HEK293 (cell line): ENCODE results near the gene ROBO1.

Experiments
- CTCF ChIA-PET: fragments of 350-600 bp; formaldehyde crosslinking; extraction: SDS; loops from one replicate; lab custom pipeline; 2021; ENCODE audit warnings: antibody characterized with exemption; lab: Yijun Ruan, JAX
- POLR2A ChIA-PET: fragments of 300-600 bp; formaldehyde crosslinking; extraction: SDS; loops from one replicate; lab custom pipeline; 2020; ENCODE audit warnings: antibody characterized with exemption, inconsistent platforms; lab: Yijun Ruan, JAX
- H3K27ac ChIP-seq: fragments of 200-500 bp; sonication (Bioruptor generic); 2 replicates; pipeline ENCODE4 v1.5.1; 2014; ENCODE audit warnings: low read depth, low read length, control low read depth, inconsistent platforms; ENCODE audit errors: extremely low read depth
- H3K36me3 ChIP-seq, 2 experiments: fragments of 200-500 bp in 1 of 2; sonication (Bioruptor generic) in 1 of 2; 1 replicate in 1 of 2; 2 replicates in 1 of 2; pipeline ENCODE4 v1.5.1; 2014 to 2017; ENCODE audit warnings: inconsistent platforms in 2 of 2, low read length in 2 of 2; ENCODE audit not compliant: control insufficient read depth in 2 of 2, insufficient read depth in 1 of 2
- H3K4me1 ChIP-seq: fragments of 200-500 bp; sonication (Bioruptor generic); 2 replicates; pipeline ENCODE4 v1.5.1; 2014; ENCODE audit warnings: mild to moderate bottlenecking, low read length, inconsistent platforms; ENCODE audit not compliant: control insufficient read depth, insufficient read depth
- H3K4me3 ChIP-seq: 2 replicates; pipeline ENCODE4 v1.5.1; 2011; ENCODE audit warnings: low read depth, mild to moderate bottlenecking, control low read depth, low read length, moderate library complexity
- H3K9me3 ChIP-seq: fragments of 200-500 bp; sonication (Bioruptor generic); 2 replicates; pipeline ENCODE4 v1.5.1; 2014; ENCODE audit warnings: low read depth, low read length, inconsistent platforms; ENCODE audit not compliant: control insufficient read depth, insufficient read depth
- BCL11A ChIP-seq: fragments of 450-650 bp; formaldehyde crosslinking; IDR thresholded peaks from 2 replicates; pipeline ENCODE4 v1.5.1; 2016; ENCODE audit warnings: low read depth, missing biosample characterization, missing genetic modification characterization
- OVOL3 ChIP-seq: fragments of 450-650 bp; formaldehyde crosslinking; IDR thresholded peaks from 2 replicates; pipeline ENCODE4 v1.5.1; 2016; ENCODE audit warnings: missing biosample characterization, missing genetic modification characterization
- PATZ1 ChIP-seq: fragments of 450-650 bp; formaldehyde crosslinking; IDR thresholded peaks from 2 replicates; pipeline ENCODE4 v1.5.1; 2016; ENCODE audit warnings: missing biosample characterization, missing genetic modification characterization
- PRDM6 ChIP-seq: fragments of 450-650 bp; formaldehyde crosslinking; IDR thresholded peaks from 2 replicates; pipeline ENCODE4 v1.5.1; 2017; ENCODE audit warnings: missing biosample characterization, missing genetic modification characterization
- ZBTB20 ChIP-seq: fragments of 450-650 bp; formaldehyde crosslinking; IDR thresholded peaks from 2 replicates; pipeline ENCODE4 v1.5.1; 2016; ENCODE audit warnings: missing biosample characterization, missing genetic modification characterization
- ZBTB48 ChIP-seq: fragments of 450-650 bp; formaldehyde crosslinking; IDR thresholded peaks from 2 replicates; pipeline ENCODE4 v1.5.1; 2016; ENCODE audit warnings: missing biosample characterization, missing genetic modification characterization
- ZBTB7A ChIP-seq: fragments of 450-650 bp; formaldehyde crosslinking; IDR thresholded peaks from 2 replicates; pipeline ENCODE4 v1.5.1; 2016; ENCODE audit warnings: low read depth, missing biosample characterization, missing genetic modification characterization
- ZNF121 ChIP-seq: fragments of 450-650 bp; formaldehyde crosslinking; IDR thresholded peaks from 2 replicates; pipeline ENCODE4 v1.5.1; 2016; ENCODE audit warnings: missing biosample characterization, missing genetic modification characterization
- ZNF146 ChIP-seq: fragments of 450-650 bp; formaldehyde crosslinking; IDR thresholded peaks from 2 replicates; pipeline ENCODE4 v1.5.1; 2016; ENCODE audit warnings: missing biosample characterization, missing genetic modification characterization
- ZNF23 ChIP-seq: fragments of 450-650 bp; formaldehyde crosslinking; IDR thresholded peaks from 2 replicates; pipeline ENCODE4 v1.5.1; 2016; ENCODE audit warnings: missing biosample characterization, missing genetic modification characterization, borderline replicate concordance
- ZNF248 ChIP-seq: fragments of 450-650 bp; formaldehyde crosslinking; IDR thresholded peaks from 2 replicates; pipeline ENCODE4 v1.5.1; 2017; ENCODE audit warnings: missing biosample characterization, missing genetic modification characterization
- ZNF274 ChIP-seq, 2 experiments: fragments of 200-500 bp in 1 of 2; fragments of 450-650 bp in 1 of 2; sonication (Bioruptor generic) in 1 of 2; formaldehyde crosslinking in 1 of 2; IDR thresholded peaks; 2 replicates each; pipeline versions ENCODE4 v1.5.1 to v1.6.1; 2014 to 2016; ENCODE audit warnings: borderline replicate concordance in 1 of 2, inconsistent platforms in 1 of 2, low read length in 1 of 2, missing biosample characterization in 1 of 2, missing genetic modification characterization in 1 of 2
- ZNF280C ChIP-seq: fragments of 450-650 bp; formaldehyde crosslinking; IDR thresholded peaks from 2 replicates; pipeline ENCODE4 v1.5.1; 2016; ENCODE audit warnings: missing biosample characterization, missing genetic modification characterization
- ZNF423 ChIP-seq: fragments of 450-650 bp; formaldehyde crosslinking; IDR thresholded peaks from 2 replicates; pipeline ENCODE4 v1.5.1; 2016; ENCODE audit warnings: missing biosample characterization, missing genetic modification characterization
- ZNF449 ChIP-seq: fragments of 450-650 bp; formaldehyde crosslinking; IDR thresholded peaks from 2 replicates; pipeline ENCODE4 v1.5.1; 2017; ENCODE audit warnings: missing biosample characterization, mild to moderate bottlenecking, missing genetic modification characterization, moderate library complexity
- ZNF544 ChIP-seq: fragments of 450-650 bp; formaldehyde crosslinking; IDR thresholded peaks from 2 replicates; pipeline ENCODE4 v1.5.0; 2017; ENCODE audit warnings: missing biosample characterization, missing genetic modification characterization
- ZNF624 ChIP-seq: fragments of 450-650 bp; formaldehyde crosslinking; IDR thresholded peaks from 2 replicates; pipeline ENCODE4 v1.5.1; 2017; ENCODE audit warnings: missing biosample characterization, missing genetic modification characterization
- ZNF629 ChIP-seq: fragments of 450-650 bp; formaldehyde crosslinking; IDR thresholded peaks from 2 replicates; pipeline ENCODE4 v1.5.1; 2017; ENCODE audit warnings: missing biosample characterization, missing genetic modification characterization
- ZNF658 ChIP-seq: fragments of 450-650 bp; formaldehyde crosslinking; IDR thresholded peaks from 2 replicates; pipeline ENCODE4; 2016; ENCODE audit warnings: missing biosample characterization, missing genetic modification characterization
- ZNF692 ChIP-seq: fragments of 450-650 bp; formaldehyde crosslinking; IDR thresholded peaks from 2 replicates; pipeline ENCODE4 v1.5.1; 2016; ENCODE audit warnings: missing biosample characterization, missing genetic modification characterization
- ZNF747 ChIP-seq: fragments of 450-650 bp; formaldehyde crosslinking; IDR thresholded peaks from 2 replicates; pipeline ENCODE4 v1.5.1; 2016; ENCODE audit warnings: missing biosample characterization, missing genetic modification characterization
- ZSCAN5A ChIP-seq: fragments of 450-650 bp; formaldehyde crosslinking; IDR thresholded peaks from 2 replicates; pipeline ENCODE4 v1.5.1; 2016; ENCODE audit warnings: missing biosample characterization, missing genetic modification characterization

The ROBO1 gene

GRCh38 chr3:79724206-79724605 lies 43.6 kb downstream of the ROBO1 start:
- TF ChIP-seq ZNF629 (tag by site-specific recombination) (no peak), ZNF449 (tag by site-specific recombination) (no peak), ZNF658 (tag by site-specific recombination) (no peak), ZNF544 (tag by site-specific recombination) (no peak), ZBTB7A (no peak), ZNF692 (tag by site-specific recombination) (no peak), ZBTB48 (tag by site-specific recombination) (no peak)
- Histone ChIP-seq H3K27ac (no peak overlapping the region), H3K4me1 (no peaks in the 10 kb centered on the region), H3K36me3 (no peaks in the 10 kb centered on the region), H3K9me3 (no peaks in the 10 kb centered on the region; the same call in 1 of the 2 replicates), H3K4me3 (no peak overlapping the region)
- POLR2A ChIA-PET = no interaction called here
- CTCF ChIA-PET = no interaction called here

- TF ChIP-seq ZNF423 (tag by site-specific recombination) = no peak
- TF ChIP-seq ZNF23 (tag by site-specific recombination) = no peak
- no peak for TF ChIP-seq ZNF274 (IDR thresholded peaks at IDR 0.05; ENCODE audit: low read length)
- no peak for TF ChIP-seq ZNF274 (tag by site-specific recombination; IDR thresholded peaks at IDR 0.05; ENCODE audit: borderline replicate concordance)
- TF ChIP-seq, all 188 proteins: peak for 0
- no peaks in the 10 kb centered on the region for H3K36me3 ChIP-seq
- H3K4me1 ChIP-seq = no peaks in the 10 kb centered on the region
- no peak overlapping the region for H3K4me3 ChIP-seq
- no peak overlapping the region for H3K27ac ChIP-seq
- no peaks in the 10 kb centered on the region for H3K9me3 ChIP-seq
- ChIA-PET CTCF (no interaction called here), POLR2A (no interaction called here)
Measured at GRCh38 chr3:79690072-79690471, 77.7 kb downstream of the ROBO1 start.

GRCh38 chr3:79685108-79685507 lies 82.7 kb downstream of the ROBO1 start:
- ChIA-PET CTCF (no interaction called here), POLR2A (no interaction called here)
- H3K9me3 ChIP-seq = no peaks in the 10 kb centered on the region
- no peak overlapping the region for H3K4me3 ChIP-seq
- no peaks in the 10 kb centered on the region for H3K4me1 ChIP-seq
- no peaks in the 10 kb centered on the region for H3K36me3 ChIP-seq
- no peak overlapping the region for H3K27ac ChIP-seq
- TF ChIP-seq PATZ1 = no peak
- no peak for TF ChIP-seq ZSCAN5A (tag by site-specific recombination)
- no peak for TF ChIP-seq ZNF280C
- TF ChIP-seq ZNF146 = no peak
- no peak for TF ChIP-seq ZNF747 (tag by site-specific recombination)
- TF ChIP-seq ZNF624 (tag by site-specific recombination) = no peak
- no peak for TF ChIP-seq BCL11A (tag by site-specific recombination)
- no peak for TF ChIP-seq ZNF423 (tag by site-specific recombination)
- TF ChIP-seq OVOL3 = no peak
- TF ChIP-seq PRDM6 (tag by site-specific recombination) = no peak
- no peak for TF ChIP-seq ZBTB20 (tag by site-specific recombination)
- no peak for TF ChIP-seq ZNF248 (tag by site-specific recombination)
- TF ChIP-seq ZNF121 = no peak
